Hematopoietic multipotent progenitor cell treated with erythropoietin and hydrocortisone succinate and interleukin-3 and kit ligand, for 15 days (in vitro differentiated cells): ENCODE measurements around the gene FARS2.
"Not testable (repeated sequence)": the region's sequence is repeated elsewhere in the genome, so short reads cannot be mapped to it uniquely, and the experiment has no call there.

Experiments used
- DNase-seq: peaks from one replicate; pipeline ENCODE4 v3.0.0-alpha.2; 2015; ENCODE audit warnings: low spot score

FARS2 gene

DNA sequence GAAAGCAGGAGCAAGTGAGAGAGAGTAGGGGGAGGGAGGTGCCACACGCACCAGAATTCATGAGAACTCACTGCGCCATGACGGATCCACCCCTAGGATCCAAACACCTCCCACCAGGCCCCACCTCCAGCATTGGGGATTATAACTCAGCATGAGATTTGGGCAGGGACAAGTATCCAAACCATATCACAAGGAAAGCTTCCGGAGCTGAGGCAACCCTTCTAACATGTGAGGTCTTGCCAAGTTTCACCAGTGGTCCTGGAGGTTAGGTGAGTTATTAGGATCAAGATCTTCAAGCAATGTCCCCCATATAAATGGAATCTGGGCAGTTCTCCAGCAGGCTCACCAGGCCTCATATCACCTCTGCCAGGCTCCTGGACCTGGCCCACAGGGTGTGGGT, 437.0 kb downstream of the FARS2 start:
- no peak for DNase-seq

GRCh38 chr6:5699064-5699463, 437.8 kb downstream of the FARS2 start:
- DNase-seq, result not testable (repeated sequence)

DNA sequence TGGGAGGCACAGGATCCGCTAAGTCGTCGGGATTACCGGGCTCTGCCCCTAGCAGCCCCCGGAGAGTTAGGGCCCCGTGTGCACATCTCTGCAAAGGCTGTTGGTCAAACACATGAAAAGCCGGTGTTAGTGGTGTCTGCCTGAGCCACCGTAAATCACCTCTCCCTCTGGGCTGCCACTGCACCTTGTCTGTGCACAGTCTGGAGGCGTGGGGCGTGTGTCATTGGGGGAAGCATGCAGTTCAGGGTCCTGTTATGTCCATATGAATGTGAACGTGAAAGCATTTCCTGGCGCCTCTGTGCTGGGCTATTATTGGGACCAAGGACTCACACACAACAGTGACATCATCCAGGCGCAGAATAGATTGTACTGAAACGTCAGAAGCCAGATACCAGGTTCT, 439.9 kb downstream of the FARS2 start:
- DNase-seq, result no peak

DNA sequence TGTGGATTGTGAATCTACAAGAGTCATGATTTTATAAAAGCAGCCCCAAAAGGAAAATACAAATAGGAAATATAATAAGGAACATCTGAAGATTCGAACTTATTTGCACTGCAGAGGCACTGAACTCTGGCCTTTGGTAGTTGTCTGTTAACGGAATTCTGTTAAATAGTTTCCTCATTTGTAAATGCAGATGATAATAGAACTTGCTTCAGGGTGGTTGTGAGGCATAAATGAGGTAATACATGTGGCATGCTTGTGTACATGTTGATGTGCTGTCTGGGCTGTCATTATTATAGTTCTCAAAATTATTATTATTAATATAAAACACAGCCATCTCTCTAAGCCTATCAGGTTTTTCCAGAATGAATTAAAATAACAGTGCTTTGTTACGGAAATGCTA, 443.4 kb downstream of the FARS2 start:
- DNase-seq, result no peak

DNA sequence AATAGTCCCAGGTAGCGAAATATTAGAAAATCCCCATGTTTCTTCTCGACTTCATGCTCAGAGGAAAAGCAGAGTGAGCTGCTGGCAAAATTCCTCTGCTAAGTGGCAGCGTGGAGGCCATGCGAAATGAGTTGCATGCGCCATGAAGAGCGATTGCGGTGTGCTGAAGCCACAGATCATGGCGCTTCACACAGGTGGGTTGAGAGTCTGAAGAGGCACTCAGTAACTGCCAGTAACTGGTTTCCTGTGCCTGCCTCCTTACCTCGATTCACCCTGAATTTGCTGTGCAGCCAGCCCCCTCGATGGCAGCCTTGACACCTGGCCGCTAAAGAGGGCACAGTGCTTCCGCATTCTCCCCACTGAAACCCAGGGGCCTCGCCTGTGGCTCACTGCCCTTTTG, 443.9 kb downstream of the FARS2 start:
- DNase-seq, result no peak

DNA sequence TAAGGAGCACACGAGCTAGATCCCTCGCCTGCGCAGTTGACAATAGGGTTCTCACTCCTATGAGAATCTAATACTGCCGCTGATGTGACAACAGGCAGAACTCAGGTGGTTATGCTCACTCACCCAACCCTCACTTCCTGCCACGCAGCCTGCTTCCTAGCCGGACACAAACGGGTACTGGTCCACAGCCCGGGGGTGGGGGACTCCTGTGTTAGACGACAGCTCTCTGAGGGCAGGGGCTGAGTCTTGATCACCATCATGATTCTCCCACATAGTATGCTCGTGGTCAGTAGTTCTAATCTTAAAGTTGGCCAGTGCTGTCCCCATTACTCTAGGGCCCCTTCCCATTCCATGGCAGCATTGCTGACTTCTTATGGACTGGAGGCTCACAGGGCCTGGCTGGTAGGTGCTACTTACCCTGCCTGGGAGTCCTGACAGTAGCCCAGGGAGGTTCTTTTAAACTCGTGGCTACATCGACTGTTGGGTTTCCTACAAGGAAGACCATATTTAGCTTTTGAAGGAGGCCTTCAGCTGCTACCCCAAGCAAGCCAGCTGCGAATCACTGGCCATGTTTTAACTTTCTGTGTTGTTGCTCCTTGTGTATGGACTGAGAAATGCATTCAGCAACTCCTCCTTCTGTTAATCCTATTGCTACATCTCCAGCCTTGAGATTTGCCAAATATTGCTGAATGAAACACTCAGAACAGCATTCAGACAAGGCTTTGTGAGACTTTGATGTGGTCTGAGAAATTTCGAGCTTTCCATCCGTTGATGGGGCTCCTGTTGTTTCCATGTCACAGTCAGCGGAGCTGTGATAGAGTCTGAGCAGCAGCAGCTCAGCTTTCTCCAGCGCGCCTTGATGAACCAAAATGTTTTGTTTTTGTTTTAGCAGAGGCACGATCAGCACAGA, 445.1 kb downstream of the FARS2 start:
- no peak for DNase-seq

DNA sequence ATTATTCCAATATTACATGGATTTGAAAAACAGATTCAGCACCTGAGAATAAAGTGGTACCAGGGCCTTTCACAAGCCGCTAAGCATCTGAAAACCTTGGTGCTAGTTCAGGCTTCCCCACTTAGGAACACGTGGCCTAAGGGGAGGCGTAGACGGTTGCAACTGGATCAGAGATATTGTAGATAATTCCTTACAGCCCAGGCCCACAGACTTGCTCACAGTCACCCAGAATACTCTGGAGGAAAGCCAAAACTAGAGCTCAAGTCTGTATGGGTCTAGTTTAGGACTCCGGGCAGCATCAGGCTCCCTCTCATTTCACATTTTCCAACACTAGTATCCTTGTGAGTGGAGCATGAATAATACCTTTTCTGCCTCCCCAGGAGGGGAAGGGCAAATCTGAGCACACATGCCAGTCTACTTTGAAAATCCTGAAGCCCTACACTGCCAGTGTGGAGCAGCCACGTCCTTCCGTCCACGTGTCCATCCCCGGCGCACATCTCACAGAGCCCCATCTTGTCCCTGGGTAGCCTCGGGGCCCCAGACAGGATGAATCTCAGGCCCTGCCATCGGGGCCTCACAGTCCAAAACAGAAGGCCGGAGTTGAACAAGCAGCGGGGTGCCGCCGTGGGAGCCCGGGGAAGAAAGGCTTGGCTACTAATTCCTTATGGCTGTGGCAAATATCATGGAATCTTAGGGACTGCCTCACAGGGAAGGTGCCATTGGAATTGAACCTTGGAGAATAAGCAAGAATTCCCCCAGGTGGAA, 446.1 kb downstream of the FARS2 start:
- no peak for DNase-seq

- DNase-seq, result no peak
Observed at GRCh38 chr6:5710516-5710915, 449.2 kb downstream of the FARS2 start.

DNA sequence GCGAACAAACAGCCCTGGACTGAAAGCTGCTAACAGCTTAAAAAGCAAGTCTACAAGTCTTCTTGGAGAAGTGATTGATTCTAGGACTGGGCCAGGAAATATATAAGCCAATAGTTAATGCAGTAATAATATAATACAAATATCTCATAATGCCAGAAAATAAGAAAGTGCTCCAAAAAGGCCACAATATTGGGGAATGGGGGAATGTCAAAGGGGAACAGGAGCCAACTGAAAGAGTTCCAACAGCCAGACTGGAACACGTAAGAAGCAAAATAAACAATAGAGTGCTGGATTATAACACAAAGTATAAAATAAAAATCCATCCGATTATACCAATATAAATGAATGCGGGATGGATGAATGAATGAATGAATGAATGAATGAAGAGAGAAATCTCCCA, 449.6 kb downstream of the FARS2 start:
- DNase-seq, result no peak

- no peak for DNase-seq
Observed at GRCh38 chr6:5712349-5713215, 451.3 kb downstream of the FARS2 start.

GRCh38 chr6:5713519-5713918, 452.2 kb downstream of the FARS2 start:
- DNase-seq, result no peak

- DNase-seq, result no peak
Observed at GRCh38 chr6:5718231-5718947, 457.1 kb downstream of the FARS2 start.

GRCh38 chr6:5723841-5724691, 462.8 kb downstream of the FARS2 start:
- DNase-seq, result no peak

- DNase-seq, result no peak
Observed at GRCh38 chr6:5724911-5725310, 463.6 kb downstream of the FARS2 start.

GRCh38 chr6:5726976-5727718, 465.8 kb downstream of the FARS2 start:
- no peak for DNase-seq

DNA sequence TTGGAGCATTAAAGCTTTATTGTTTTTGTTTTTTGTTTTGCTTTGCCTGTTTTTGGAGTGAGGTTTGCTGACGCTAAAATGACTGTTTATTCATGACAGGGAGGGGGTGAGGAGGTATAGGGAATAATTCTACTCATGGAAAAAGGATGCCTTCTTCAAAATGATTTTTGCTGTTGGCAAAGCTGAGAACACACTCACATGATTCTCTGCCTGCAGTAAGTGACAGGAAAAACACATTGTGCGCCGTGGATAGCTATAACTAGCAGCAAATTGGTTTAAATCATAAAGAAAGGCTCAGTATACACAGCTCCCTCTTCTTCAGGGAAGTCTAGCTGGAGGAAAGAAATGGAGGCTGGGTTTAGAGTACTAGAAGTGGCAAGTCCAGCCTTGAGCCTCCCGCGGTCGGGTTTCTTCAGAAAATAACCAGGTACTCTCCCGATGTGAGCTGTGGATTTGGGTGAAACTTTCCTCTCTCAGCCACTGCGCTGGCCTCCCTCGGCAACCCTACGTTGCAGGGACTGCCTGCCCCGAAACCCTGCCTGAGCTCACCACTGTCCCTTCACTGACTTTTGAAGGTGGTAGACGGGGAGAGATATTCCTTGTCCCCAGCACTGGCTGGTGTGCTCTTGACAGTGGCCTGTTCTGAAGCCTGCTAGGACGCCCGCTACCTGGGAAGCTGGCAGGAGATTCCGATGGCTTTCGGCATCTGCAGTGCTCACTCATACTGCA, 467.2 kb downstream of the FARS2 start:
- DNase-seq, result no peak

DNA sequence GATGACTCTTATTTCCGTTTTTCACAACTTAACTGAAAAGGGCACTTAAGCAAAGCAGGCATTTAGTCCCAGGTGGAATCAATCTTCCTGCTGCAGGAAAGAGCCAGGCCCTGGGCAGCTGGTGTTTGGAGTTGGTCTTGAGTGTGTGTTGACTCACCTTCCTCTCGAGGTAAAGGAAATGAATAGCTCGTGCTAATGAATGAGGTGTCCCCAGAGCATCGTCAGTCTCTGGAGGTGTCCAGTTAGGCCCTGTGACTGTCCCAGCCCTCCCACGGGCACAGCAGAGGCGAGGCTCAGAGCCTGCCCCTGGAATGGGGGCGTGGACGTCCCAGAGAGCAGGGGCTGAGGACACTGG, 467.7 kb downstream of the FARS2 start:
- DNase-seq, result no peak

DNA sequence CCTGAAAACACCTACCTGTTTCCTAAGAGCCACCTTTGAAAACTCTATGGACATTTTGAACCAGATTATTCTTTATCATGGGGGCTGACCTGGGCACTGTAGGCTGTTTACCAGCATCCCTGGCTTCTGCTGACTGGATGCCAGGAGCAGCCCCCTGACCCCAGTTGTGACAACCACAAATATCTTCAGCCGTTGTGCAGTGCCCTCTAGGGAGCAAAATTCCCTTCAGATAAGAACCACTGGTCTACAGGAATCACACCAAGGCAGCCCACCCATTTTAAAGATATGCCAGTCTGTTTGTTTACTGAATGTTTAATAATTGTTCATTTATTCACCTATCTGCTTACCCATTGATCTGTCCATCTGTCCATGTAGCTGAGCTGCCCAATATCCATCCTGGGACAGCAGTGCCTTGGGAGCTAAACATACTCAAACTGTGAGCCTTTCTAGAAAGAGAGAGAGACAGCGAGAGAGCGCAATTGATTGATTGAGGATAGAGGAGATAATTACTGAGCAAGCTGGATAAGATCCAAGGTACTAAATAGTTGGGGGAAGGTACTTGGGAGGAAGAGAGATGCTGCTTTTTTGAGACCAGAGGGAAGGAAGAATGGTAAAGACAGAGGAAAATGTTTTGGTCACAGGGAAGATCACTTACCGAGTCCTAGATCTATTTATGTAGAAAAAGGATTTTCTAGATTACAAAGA, 468.7 kb downstream of the FARS2 start:
- DNase-seq, result no peak
